Uterus (tissue), 2 donors: ENCODE results near the gene C10orf71.

Experiments
- CTCF ChIP-seq, 4 experiments: fragments of 200-600 bp in 2 of 4; fragments of 450-650 bp in 2 of 4; sonication (generic) in 2 of 4; IDR thresholded peaks; one replicate each; pipeline ENCODE4 v1.5.1; 2016 to 2019; ENCODE audit warnings: antibody characterized with exemption in 4 of 4, mild to moderate bottlenecking in 2 of 4, moderate library complexity in 1 of 4
- POLR2A ChIP-seq, 2 donors: fragments of 450-650 bp; IDR thresholded peaks; one replicate each; pipeline ENCODE4 v1.6.1; 2016; ENCODE audit warnings: antibody characterized with exemption in 2 of 2, mild to moderate bottlenecking in 1 of 2, moderate library complexity in 1 of 2

GRCh38 chr10:49252313-49253034 lies 46.5 kb upstream of the C10orf71 start:
- TF ChIP-seq CTCF (IDR thresholded peaks at IDR 0.05) (no peak), POLR2A (IDR thresholded peaks at IDR 0.05) (no peak)
